MM.1S (cell line): ENCODE results near the gene SMURF2.

Experiments
- DNase-seq: peaks from one replicate; pipeline ENCODE4 v3.0.0-alpha.2; 2015
- H2AFZ ChIP-seq: fragments of 300-600 bp; sonication (generic); 2 replicates; pipeline ENCODE4 v1.6.0; 2016; ENCODE audit warnings: antibody characterized with exemption, low read length
- H3F3A ChIP-seq: fragments of 300-600 bp; sonication (generic); 2 replicates; pipeline ENCODE4 v1.6.1; 2016; ENCODE audit warnings: mild to moderate bottlenecking, antibody characterized with exemption, low read length, moderate library complexity, mixed read lengths; ENCODE audit not compliant: insufficient read depth
- H3K27ac ChIP-seq: fragments of 300-600 bp; sonication (generic); 2 replicates; pipeline ENCODE4 v1.5.1; 2016; ENCODE audit warnings: mild to moderate bottlenecking, low read length
- H3K27me3 ChIP-seq: fragments of 300-600 bp; sonication (generic); replicated peaks from 2 replicates; pipeline ENCODE4 v1.6.0; 2016; ENCODE audit warnings: low read length; ENCODE audit not compliant: insufficient read depth
- H3K36me3 ChIP-seq: fragments of 300-600 bp; sonication (generic); replicated peaks from 2 replicates; pipeline ENCODE4 v1.6.1; 2016; ENCODE audit warnings: mild to moderate bottlenecking, low read length, mixed read lengths; ENCODE audit not compliant: insufficient read depth
- H3K4me1 ChIP-seq: fragments of 300-600 bp; sonication (generic); 2 replicates; pipeline ENCODE4 v1.6.1; 2016; ENCODE audit warnings: low read length, mixed read lengths
- H3K4me2 ChIP-seq: fragments of 300-600 bp; sonication (generic); 2 replicates; pipeline ENCODE4 v1.6.0; 2016; ENCODE audit warnings: low read depth, low read length
- H3K4me3 ChIP-seq: fragments of 300-600 bp; sonication (generic); 2 replicates; pipeline ENCODE4 v1.5.1; 2016; ENCODE audit warnings: low read length, mixed read lengths
- H3K79me2 ChIP-seq: fragments of 300-600 bp; sonication (generic); 2 replicates; pipeline ENCODE4 v1.6.1; 2016; ENCODE audit warnings: mixed run types, low read length, mixed read lengths
- H3K9ac ChIP-seq: fragments of 300-600 bp; sonication (generic); 2 replicates; pipeline ENCODE4 v1.6.1; 2016; ENCODE audit warnings: low read length, mixed read lengths
- H3K9me2 ChIP-seq: fragments of 300-600 bp; sonication (generic); replicated peaks from 2 replicates; pipeline ENCODE4 v1.6.1; 2016; ENCODE audit warnings: mild to moderate bottlenecking, low read length, mixed read lengths; ENCODE audit not compliant: insufficient read depth
- H3K9me3 ChIP-seq: fragments of 300-600 bp; sonication (generic); replicated peaks from 2 replicates; pipeline ENCODE4 v1.6.1; 2016; ENCODE audit warnings: mild to moderate bottlenecking, low read length, mixed read lengths; ENCODE audit not compliant: insufficient read depth
- H4K20me1 ChIP-seq: fragments of 300-600 bp; sonication (generic); 2 replicates; pipeline ENCODE4 v1.6.1; 2016; ENCODE audit warnings: mild to moderate bottlenecking, low read length, moderate library complexity, mixed read lengths; ENCODE audit not compliant: insufficient read depth
- CTCF ChIP-seq: fragments of 300-600 bp; sonication (generic); IDR thresholded peaks from 2 replicates; pipeline ENCODE4 v1.5.1; 2016; ENCODE audit warnings: antibody characterized with exemption, low read length, mixed read lengths
- EZH2 ChIP-seq: fragments of 300-600 bp; sonication (generic); optimal IDR thresholded peaks from 2 replicates; pipeline ENCODE3; 2017; ENCODE audit warnings: low read depth, mild to moderate bottlenecking, antibody characterized with exemption, low read length, mixed read lengths
- EZH2phosphoT487 ChIP-seq: fragments of 300-600 bp; sonication (generic); IDR thresholded peaks from 2 replicates; pipeline ENCODE4 v1.6.1; 2018; ENCODE audit warnings: antibody characterized with exemption, low read length

Gene SMURF2

GRCh38 chr17:64635647-64636305 is 26.3 kb downstream of the SMURF2 start:
- no peaks in the 10 kb centered on the region for H4K20me1 ChIP-seq
- H2AFZ ChIP-seq = no peak overlapping the region
- DNase-seq = peak; percentile 56
- no peaks in the 10 kb centered on the region for H3K9me2 ChIP-seq
- peaks cover 14% of the 10 kb centered on the region for H3F3A ChIP-seq
- peak overlapping the region; percentile 25; the same call in 1 of the 2 replicates for H3K4me2 ChIP-seq
- H3K4me1 ChIP-seq = peaks cover 19% of the 10 kb centered on the region
- peak overlapping the region; percentile 67; the same call in 1 of the 2 replicates for H3K27ac ChIP-seq
- TF ChIP-seq EZH2phosphoT487 (no peak), EZH2 (no peak)
- peak overlapping the region; percentile 4; the same call in 1 of the 2 replicates for H3K4me3 ChIP-seq
- no peaks in the 10 kb centered on the region for H3K36me3 ChIP-seq
- no peaks in the 10 kb centered on the region for H3K27me3 ChIP-seq
- H3K9ac ChIP-seq = no peak overlapping the region; the same call in 1 of the 2 replicates
- peaks cover 53% of the 10 kb centered on the region for H3K79me2 ChIP-seq
- no peaks in the 10 kb centered on the region for H3K9me3 ChIP-seq

GRCh38 chr17:64634218-64634617 is 27.9 kb downstream of the SMURF2 start:
- Histone ChIP-seq H3K27me3 (no peaks in the 10 kb centered on the region), H3K36me3 (no peaks in the 10 kb centered on the region), H3K4me2 (no peak overlapping the region), H3K9me3 (no peaks in the 10 kb centered on the region), H3F3A (peaks cover 14% of the 10 kb centered on the region), H3K4me1 (peaks cover 19% of the 10 kb centered on the region), H3K27ac (no peak overlapping the region), H3K9ac (no peak overlapping the region), H3K79me2 (peaks cover 61% of the 10 kb centered on the region), H2AFZ (no peak overlapping the region), H3K4me3 (no peak overlapping the region), H3K9me2 (no peaks in the 10 kb centered on the region), H4K20me1 (no peaks in the 10 kb centered on the region)
- peak; percentile 17 for DNase-seq
- TF ChIP-seq EZH2 = no peak
- TF ChIP-seq EZH2phosphoT487 = no peak
- no peak for TF ChIP-seq CTCF

GRCh38 chr17:64632606-64633005 is 29.5 kb downstream of the SMURF2 start:
- no peak overlapping the region for H3K27ac ChIP-seq
- H3K79me2 ChIP-seq = peaks cover 68% of the 10 kb centered on the region
- no peaks in the 10 kb centered on the region for H3K36me3 ChIP-seq
- H3K27me3 ChIP-seq = no peaks in the 10 kb centered on the region
- H3K9ac ChIP-seq = no peak overlapping the region
- peaks cover 19% of the 10 kb centered on the region for H3K4me1 ChIP-seq
- H3K9me2 ChIP-seq = no peaks in the 10 kb centered on the region
- H2AFZ ChIP-seq = no peak overlapping the region
- H3F3A ChIP-seq = peaks cover 14% of the 10 kb centered on the region
- no peak for DNase-seq
- H3K9me3 ChIP-seq = no peaks in the 10 kb centered on the region
- TF ChIP-seq EZH2 (no peak), EZH2phosphoT487 (no peak), CTCF (no peak)
- no peak overlapping the region for H3K4me3 ChIP-seq
- H3K4me2 ChIP-seq = no peak overlapping the region
- H4K20me1 ChIP-seq = no peaks in the 10 kb centered on the region

GRCh38 chr17:64632194-64632593 is 29.9 kb downstream of the SMURF2 start:
- no peak overlapping the region for H3K27ac ChIP-seq
- DNase-seq = no peak
- no peaks in the 10 kb centered on the region for H3K9me3 ChIP-seq
- no peaks in the 10 kb centered on the region for H3K9me2 ChIP-seq
- H3K4me1 ChIP-seq = peaks cover 19% of the 10 kb centered on the region
- H4K20me1 ChIP-seq = no peaks in the 10 kb centered on the region
- H3K36me3 ChIP-seq = no peaks in the 10 kb centered on the region
- H2AFZ ChIP-seq = no peak overlapping the region
- no peaks in the 10 kb centered on the region for H3K27me3 ChIP-seq
- H3K79me2 ChIP-seq = peaks cover 68% of the 10 kb centered on the region
- H3K9ac ChIP-seq = no peak overlapping the region
- TF ChIP-seq CTCF = no peak
- no peak for TF ChIP-seq EZH2phosphoT487
- TF ChIP-seq EZH2 = no peak
- H3F3A ChIP-seq = peaks cover 14% of the 10 kb centered on the region
- no peak overlapping the region for H3K4me3 ChIP-seq
- H3K4me2 ChIP-seq = no peak overlapping the region
